ENCODE data around the gene ING3. TPM values are rescaled to one million over a fixed set of nuclear protein-coding genes. Genes with fewer than 3 reads are reported as not detected.

The ING3 gene
- total RNA-seq, 2 experiments from 2014 or later: 21.7 to 24.1 TPM

DNA sequence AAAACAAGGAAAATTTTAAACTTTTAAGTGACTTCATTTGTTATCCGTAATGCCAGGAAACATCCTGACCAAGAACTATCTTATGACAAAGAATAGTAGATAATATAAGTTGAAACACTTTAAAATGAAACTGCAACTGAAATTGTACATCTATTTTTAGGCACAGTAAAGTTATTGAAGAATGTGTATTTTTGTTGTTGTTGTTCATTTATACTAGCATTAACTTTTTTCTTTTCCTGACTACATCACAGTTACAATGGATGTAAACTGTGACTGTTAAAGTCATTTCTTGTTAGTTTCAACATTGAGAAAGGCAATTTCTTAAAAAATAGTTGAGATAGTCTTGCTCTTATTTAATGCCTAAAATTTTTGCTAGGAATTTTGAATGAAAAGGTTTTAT, 40.6 kb downstream of the ING3 start:
- intact Hi-C loops (cut with micrococcal nuclease): no loop called here
- no peak for DNase-seq
- no peak overlapping the region for H3K27ac Mint-ChIP-seq
- TF ChIP-seq, protein P1, sequence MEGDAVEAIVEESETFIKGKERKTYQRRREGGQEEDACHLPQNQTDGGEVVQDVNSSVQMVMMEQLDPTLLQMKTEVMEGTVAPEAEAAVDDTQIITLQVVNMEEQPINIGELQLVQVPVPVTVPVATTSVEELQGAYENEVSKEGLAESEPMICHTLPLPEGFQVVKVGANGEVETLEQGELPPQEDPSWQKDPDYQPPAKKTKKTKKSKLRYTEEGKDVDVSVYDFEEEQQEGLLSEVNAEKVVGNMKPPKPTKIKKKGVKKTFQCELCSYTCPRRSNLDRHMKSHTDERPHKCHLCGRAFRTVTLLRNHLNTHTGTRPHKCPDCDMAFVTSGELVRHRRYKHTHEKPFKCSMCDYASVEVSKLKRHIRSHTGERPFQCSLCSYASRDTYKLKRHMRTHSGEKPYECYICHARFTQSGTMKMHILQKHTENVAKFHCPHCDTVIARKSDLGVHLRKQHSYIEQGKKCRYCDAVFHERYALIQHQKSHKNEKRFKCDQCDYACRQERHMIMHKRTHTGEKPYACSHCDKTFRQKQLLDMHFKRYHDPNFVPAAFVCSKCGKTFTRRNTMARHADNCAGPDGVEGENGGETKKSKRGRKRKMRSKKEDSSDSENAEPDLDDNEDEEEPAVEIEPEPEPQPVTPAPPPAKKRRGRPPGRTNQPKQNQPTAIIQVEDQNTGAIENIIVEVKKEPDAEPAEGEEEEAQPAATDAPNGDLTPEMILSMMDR (IDR thresholded peaks at IDR 0.05): no peak
- CTCF ChIA-PET: interaction anchor here (1.5 to 5.4 kb wide), 2 partner anchors 116 to 117 kb away, joined by 3 to 30 read pairs; no protein-coding TSS in a partner anchor
- H3K9me3 Mint-ChIP-seq: no peaks in the 10 kb centered on the region
- POLR2A ChIA-PET: interaction anchor here (1.3 kb wide), 1 partner anchor 40 kb away, joined by 4 read pairs; the partner anchor contains the start of gene ING3
- H3K4me1 Mint-ChIP-seq (ENCODE audit: low read depth): peaks cover 14% of the 10 kb centered on the region
- H3K27me3 Mint-ChIP-seq: peaks cover 44% of the 10 kb centered on the region
- no peaks in the 10 kb centered on the region for H3K36me3 Mint-ChIP-seq (ENCODE audit: low read depth)
- no peak for ATAC-seq
- H3K4me3 Mint-ChIP-seq: no peak overlapping the region

DNA sequence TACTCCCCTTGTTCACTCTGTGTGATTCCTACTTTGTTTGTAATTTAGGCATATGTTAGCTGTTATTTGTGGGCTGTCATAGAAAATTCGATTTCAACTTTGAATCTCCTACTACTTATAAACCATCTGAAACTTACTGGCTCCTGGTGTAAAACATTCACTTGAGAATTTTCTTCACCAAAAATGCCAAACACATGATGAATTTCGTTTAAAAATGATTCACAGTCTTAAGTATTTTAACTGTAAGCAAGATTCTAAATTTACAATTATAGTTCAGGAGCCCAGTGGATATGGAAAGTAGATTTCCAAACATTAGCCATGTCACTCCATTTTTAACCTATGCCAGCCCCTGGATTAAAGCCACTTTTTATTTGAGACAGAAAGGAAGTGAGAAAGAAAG, 41.0 kb downstream of the ING3 start:
- intact Hi-C loops (cut with micrococcal nuclease): no loop called here
- POLR2A ChIA-PET: interaction anchor here (1.3 kb wide), 1 partner anchor 40 kb away, joined by 4 read pairs; the partner anchor contains the start of gene ING3
- DNase-seq: no peak
- Mint-ChIP-seq H3K27me3 (peaks cover 41% of the 10 kb centered on the region), H3K27ac (no peak overlapping the region), H3K4me1 (ENCODE audit: low read depth) (peaks cover 17% of the 10 kb centered on the region), H3K36me3 (ENCODE audit: low read depth) (no peaks in the 10 kb centered on the region), H3K9me3 (no peaks in the 10 kb centered on the region), H3K4me3 (no peak overlapping the region)
- TF ChIP-seq, protein P1 (IDR thresholded peaks at IDR 0.05): no peak
- ATAC-seq: no peak
- CTCF ChIA-PET: interaction anchor here (1.5 kb wide), 1 partner anchor 115 kb away, joined by 3 read pairs; no protein-coding TSS in a partner anchor

DNA sequence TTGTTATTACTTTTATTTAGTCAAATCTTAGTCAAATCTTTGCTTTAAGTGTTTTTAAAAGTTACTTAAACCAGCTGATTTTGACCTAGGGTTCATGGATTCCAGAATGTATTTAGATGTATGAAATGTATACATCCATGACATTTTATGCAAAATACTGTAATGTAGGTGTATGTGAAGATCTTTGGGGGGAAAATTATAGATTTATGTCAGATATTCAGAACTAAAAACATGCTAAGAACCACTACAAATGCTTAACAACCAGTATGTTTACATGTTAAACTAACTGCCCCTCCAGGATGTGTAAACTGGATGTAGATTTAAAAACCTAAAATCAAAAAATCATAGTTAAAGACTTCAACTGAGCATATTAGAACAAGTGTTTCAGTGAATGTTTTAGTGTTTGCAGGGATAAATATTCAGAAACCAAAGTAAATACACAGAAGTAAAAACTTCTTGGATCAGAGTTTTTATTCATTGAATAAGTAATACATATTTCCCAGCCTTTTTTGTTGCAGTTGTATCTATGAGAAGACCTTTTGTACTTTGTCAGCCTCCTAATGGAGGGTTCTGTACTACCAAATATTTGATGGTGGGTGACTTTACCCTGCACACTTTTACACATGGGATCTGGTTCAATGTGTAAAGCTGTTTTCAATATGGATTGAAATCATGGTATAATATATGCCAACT, 41.8 kb downstream of the ING3 start:
- ChIA-PET POLR2A (no interaction called here), CTCF (interaction anchor here (1.5 kb wide), 1 partner anchor 114 kb away, joined by 3 read pairs; no protein-coding TSS in a partner anchor)
- Mint-ChIP-seq H3K4me3 (no peak overlapping the region), H3K36me3 (ENCODE audit: low read depth) (no peaks in the 10 kb centered on the region), H3K27me3 (peaks cover 43% of the 10 kb centered on the region), H3K9me3 (no peaks in the 10 kb centered on the region), H3K27ac (no peak overlapping the region), H3K4me1 (ENCODE audit: low read depth) (peaks cover 21% of the 10 kb centered on the region)
- ATAC-seq (no peak), DNase-seq (no peak)
- intact Hi-C loops (cut with micrococcal nuclease): no loop called here
- TF ChIP-seq, protein P1 (IDR thresholded peaks at IDR 0.05): no peak

DNA sequence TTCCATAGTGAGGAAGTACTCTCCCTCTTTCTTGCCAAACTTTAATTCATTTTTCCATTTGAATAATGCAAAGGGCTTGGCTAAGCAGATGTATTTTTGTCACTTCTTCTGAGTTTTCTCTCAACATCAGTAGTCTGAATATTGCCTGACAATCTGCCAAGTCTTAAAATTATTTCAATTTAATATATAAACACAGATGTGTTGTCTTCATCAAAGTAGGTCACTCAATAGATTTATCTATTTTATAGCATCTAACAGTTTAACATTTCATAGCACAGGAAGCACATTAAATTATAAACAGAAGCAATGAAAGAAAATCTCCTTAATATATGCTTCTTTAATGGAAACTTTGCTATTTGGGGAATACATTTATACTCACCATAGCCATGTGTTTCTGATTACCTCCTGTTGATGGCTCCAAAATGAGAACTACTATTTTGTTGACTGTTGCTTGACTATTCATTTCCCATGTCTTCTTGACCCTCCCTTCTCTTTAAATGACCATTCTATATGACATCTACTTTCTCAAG, 42.5 kb downstream of the ING3 start:
- Mint-ChIP-seq H3K36me3 (ENCODE audit: low read depth) (no peaks in the 10 kb centered on the region), H3K4me3 (no peak overlapping the region), H3K9me3 (no peaks in the 10 kb centered on the region), H3K4me1 (ENCODE audit: low read depth) (peaks cover 17% of the 10 kb centered on the region), H3K27me3 (peaks cover 37% of the 10 kb centered on the region), H3K27ac (no peak overlapping the region)
- POLR2A ChIA-PET: no interaction called here
- intact Hi-C loops (cut with micrococcal nuclease): no loop called here
- CTCF ChIA-PET: no interaction called here
- TF ChIP-seq, protein P1 (IDR thresholded peaks at IDR 0.05): no peak
- ATAC-seq: no peak
- no peak for DNase-seq

DNA sequence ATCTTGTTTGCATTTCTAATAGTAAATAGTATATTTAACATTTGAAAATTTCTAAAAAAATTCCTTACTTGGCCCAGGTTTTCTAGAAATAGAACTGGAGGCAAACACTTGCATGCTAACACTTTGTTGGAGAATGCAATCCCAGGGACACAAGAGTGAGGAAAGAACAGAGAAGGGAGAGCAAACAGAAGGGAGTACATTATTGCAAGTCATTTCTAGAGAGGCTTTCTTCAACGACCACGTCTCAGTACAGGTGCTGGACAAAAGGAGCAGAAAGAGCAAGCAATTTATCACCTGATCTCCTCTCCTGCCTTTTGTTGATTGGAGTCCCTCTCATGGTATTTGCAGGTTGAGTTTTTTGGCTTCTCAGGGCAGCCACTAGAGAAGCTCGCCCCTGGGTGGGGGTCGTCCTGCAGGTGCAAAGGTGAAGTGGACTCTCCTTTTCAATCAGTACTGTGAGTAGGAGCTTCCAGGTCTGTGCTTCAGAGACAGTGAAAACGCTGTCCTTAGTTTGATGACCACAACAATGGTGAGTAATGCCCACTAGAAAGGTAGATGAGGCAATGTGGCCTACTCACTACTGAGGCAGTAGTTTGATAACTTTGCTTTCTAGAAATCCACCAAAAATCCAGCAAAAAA, 43.1 kb downstream of the ING3 start:
- Mint-ChIP-seq H3K27ac (no peak overlapping the region), H3K4me1 (ENCODE audit: low read depth) (peaks cover 13% of the 10 kb centered on the region), H3K36me3 (ENCODE audit: low read depth) (no peaks in the 10 kb centered on the region), H3K27me3 (peaks cover 31% of the 10 kb centered on the region), H3K9me3 (no peaks in the 10 kb centered on the region), H3K4me3 (no peak overlapping the region)
- POLR2A ChIA-PET: no interaction called here
- TF ChIP-seq, protein P1 (IDR thresholded peaks at IDR 0.05): no peak
- DNase-seq: no peak
- intact Hi-C loops (cut with micrococcal nuclease): no loop called here
- ATAC-seq: no peak
- CTCF ChIA-PET: no interaction called here

All from activated CD8-positive, alpha-beta T cell treated with anti-CD3 and anti-CD28 coated beads for 36 hours (primary cell).